HCT116 (cell line): ENCODE data around the gene IQGAP2. TPM values are rescaled to one million over a fixed set of nuclear protein-coding genes. Genes with fewer than 3 reads are reported as not detected.

ENCODE experiments used
- ATAC-seq: fragments of 200-7000 bp; cut with Tn5 transposase; 2 replicates; pipeline ENCODE4 v1.9.1; 2020; ENCODE audit warnings: mild to moderate bottlenecking, moderate library complexity
- BruUV-seq: library from RNA; stranded (reverse); fragments of 400-500 nt; replicated peaks from 2 replicates; lab custom pipeline; 2021; lab: Mats Ljungman, UMichigan
- CTCF ChIA-PET: fragments of 300-600 bp; sonication (Branson Sonifier 250); formaldehyde crosslinking; loops from one replicate; lab custom pipeline; 2021; ENCODE audit warnings: antibody characterized with exemption; lab: Charles Lee
- POLR2A ChIA-PET: fragments of 300-600, 350-600 bp; sonication (Branson Sonifier 250); formaldehyde crosslinking; loops from one replicate; lab custom pipeline; 2021; ENCODE audit warnings: antibody characterized with exemption; lab: Charles Lee
- RAD21 ChIA-PET, 2 experiments: fragments of 300-600 bp; sonication (Branson Sonifier 250); formaldehyde crosslinking; loops; one replicate each; lab custom pipeline; 2023; ENCODE audit warnings: low total read pairs in 2 of 2; ENCODE audit not compliant: uncharacterized antibody in 2 of 2, unreplicated experiment in 2 of 2, low non-redundant PET in 1 of 2; lab: Charles Lee
- DNase-seq: peaks from one replicate; pipeline ENCODE4 v3.0.0-alpha.2; 2010; ENCODE audit warnings: low read depth, low spot score
- H2AFZ ChIP-seq: fragments of 200-600 bp; shearing (Covaris generic), sonication (generic); 2 replicates; pipeline ENCODE4 v1.6.1; 2017; ENCODE audit warnings: low read depth, mixed run types, mixed read lengths, antibody characterized with exemption, low read length; ENCODE audit not compliant: poor library complexity, severe bottlenecking
- H3K27ac ChIP-seq: 2 replicates; pipeline ENCODE4 v1.5.1; 2012; ENCODE audit warnings: low read depth, low read length
- H3K27me3 ChIP-seq: fragments of 200-600 bp; sonication (generic); 2 replicates; pipeline ENCODE4 v1.6.1; 2016; ENCODE audit warnings: mixed run types, low read length, mixed read lengths; ENCODE audit not compliant: insufficient read depth
- H3K36me3 ChIP-seq, 2 experiments: fragments of 200-500 bp in 1 of 2; fragments of 200-600 bp in 1 of 2; sonication (Bioruptor generic) in 1 of 2; sonication (generic) in 1 of 2; 2 replicates each; pipeline versions ENCODE4 v1.5.1 to v1.6.1; 2014 to 2016; ENCODE audit warnings: low read length in 2 of 2, inconsistent platforms in 1 of 2, mixed read lengths in 1 of 2, mixed run types in 1 of 2; ENCODE audit not compliant: insufficient read depth in 2 of 2, control insufficient read depth in 1 of 2
- H3K4me1 ChIP-seq, 2 experiments: fragments of 200-600 bp in 1 of 2; sonication (generic) in 1 of 2; 2 replicates each; pipeline versions ENCODE4 v1.5.1 to v1.6.1; 2012 to 2017; ENCODE audit warnings: low read length in 2 of 2, inconsistent platforms in 1 of 2, mild to moderate bottlenecking in 1 of 2, mixed read lengths in 1 of 2, mixed run types in 1 of 2, moderate library complexity in 1 of 2; ENCODE audit not compliant: insufficient read depth in 2 of 2, control insufficient read depth in 1 of 2
- H3K4me2 ChIP-seq: fragments of 200-600 bp; sonication (generic); 2 replicates; pipeline ENCODE4 v1.6.1; 2017; ENCODE audit warnings: mixed run types, low read length, mixed read lengths
- H3K4me3 ChIP-seq, 2 experiments: fragments of 200-600 bp in 1 of 2; sonication (generic) in 1 of 2; replicated peaks in 1 of 2; 2 replicates each; pipeline ENCODE4 v1.5.1; 2011 to 2016; ENCODE audit warnings: low read length in 2 of 2, control low read depth in 1 of 2, low read depth in 1 of 2, mild to moderate bottlenecking in 1 of 2, mixed read lengths in 1 of 2, mixed run types in 1 of 2
- H3K79me2 ChIP-seq: fragments of 200-600 bp; sonication (generic); 2 replicates; pipeline ENCODE4 v1.6.1; 2017; ENCODE audit warnings: mild to moderate bottlenecking, mixed run types, low read length, moderate library complexity, mixed read lengths; ENCODE audit not compliant: insufficient read depth
- H3K9ac ChIP-seq: fragments of 200-600 bp; sonication (generic); 2 replicates; pipeline ENCODE4 v1.6.1; 2016; ENCODE audit warnings: low read length, mixed read lengths
- H3K9me2 ChIP-seq: fragments of 200-600 bp; sonication (generic), shearing (Covaris generic); 2 replicates; pipeline ENCODE4 v1.6.1; 2017; ENCODE audit warnings: mixed run types, mild to moderate bottlenecking, moderate library complexity; ENCODE audit not compliant: insufficient read depth
- H3K9me3 ChIP-seq, 2 experiments: fragments of 200-500 bp in 1 of 2; fragments of 200-600 bp in 1 of 2; sonication (Bioruptor generic) in 1 of 2; sonication (generic) in 1 of 2; 2 replicates each; pipeline ENCODE4 v1.6.1; 2014 to 2017; ENCODE audit warnings: low read length in 2 of 2, mixed read lengths in 2 of 2, inconsistent platforms in 1 of 2, low read depth in 1 of 2, mild to moderate bottlenecking in 1 of 2, mixed run types in 1 of 2, moderate library complexity in 1 of 2; ENCODE audit not compliant: control insufficient read depth in 1 of 2, insufficient read depth in 1 of 2
- H4K20me1 ChIP-seq: fragments of 200-600 bp; sonication (generic), shearing (Covaris generic); 2 replicates; pipeline ENCODE4 v1.6.1; 2017; ENCODE audit warnings: mixed run types, mild to moderate bottlenecking, moderate library complexity; ENCODE audit not compliant: insufficient read depth
- CTCF ChIP-seq, 3 experiments: fragments of 200-600 bp in 1 of 3; sonication (generic) in 1 of 3; IDR thresholded peaks in 2 of 3; conservative IDR thresholded peaks in 1 of 3; 2 replicates each; pipeline ENCODE4 v1.5.1; 2012 to 2017; ENCODE audit warnings: low read depth in 2 of 3, low read length in 2 of 3, antibody characterized with exemption in 1 of 3, borderline replicate concordance in 1 of 3, control low read depth in 1 of 3, mild to moderate bottlenecking in 1 of 3, mixed read lengths in 1 of 3, mixed run types in 1 of 3, moderate library complexity in 1 of 3; ENCODE audit not compliant: insufficient read depth in 1 of 3
- EGR1 ChIP-seq: IDR thresholded peaks from 2 replicates; pipeline ENCODE4 v1.6.1; 2012; ENCODE audit warnings: low read depth
- ELF1 ChIP-seq: IDR thresholded peaks from 2 replicates; pipeline ENCODE4 v1.6.1; 2012; ENCODE audit warnings: low read depth, borderline replicate concordance
- JUND ChIP-seq: IDR thresholded peaks from 2 replicates; pipeline ENCODE4 v1.6.1; 2012
- REST ChIP-seq: IDR thresholded peaks from 2 replicates; pipeline ENCODE4 v1.6.1; 2012; ENCODE audit warnings: low read depth
- SRF ChIP-seq: IDR thresholded peaks from 2 replicates; pipeline ENCODE4 v1.6.1; 2012; ENCODE audit warnings: low read depth
- ZBTB33 ChIP-seq: IDR thresholded peaks from 2 replicates; pipeline ENCODE4 v1.6.1; 2011; ENCODE audit warnings: mild to moderate bottlenecking, low read length, moderate library complexity; ENCODE audit not compliant: insufficient replicate concordance; ENCODE audit errors: extremely low read depth
- ZFX ChIP-seq: fragments of 450-650 bp; IDR thresholded peaks from 2 replicates; pipeline ENCODE4 v1.6.1; 2017
- ZNF274 ChIP-seq: fragments of 200-500 bp; sonication (Bioruptor generic); IDR thresholded peaks from 2 replicates; pipeline ENCODE4 v1.6.1; 2014; ENCODE audit warnings: mild to moderate bottlenecking, low read depth, low read length, inconsistent platforms
- intact Hi-C: fragments of 100-400 bp; cut with micrococcal nuclease; formaldehyde crosslinking; loops from 2 replicates; pipeline ENCODE4 v1.10.0; 2022
- total RNA-seq: library from RNA; stranded (reverse); gene quantifications from one replicate; pipeline ENCODE4 v1.2.1, GENCODE V29; 2021; ENCODE audit not compliant: unreplicated experiment

Gene IQGAP2
- total RNA-seq, 1 experiment from 2014 or later: 2.0 TPM

- no peak for TF ChIP-seq CTCF (IDR thresholded peaks at IDR 0.05 in 2 of 3, conservative IDR thresholded peaks at IDR 0.05 in 1 of 3; ENCODE audit: borderline replicate concordance in 1 of 3, insufficient read depth in 1 of 3, low read depth in 2 of 3, low read length in 2 of 3)
Measured at GRCh38 chr5:76473009-76473336, 69.9 kb downstream of the IQGAP2 start (continued).

- no TSS peak for BruUV-seq
- ChIA-PET RAD21 (no interaction called here), CTCF (no interaction called here), POLR2A (no interaction called here)
- Histone ChIP-seq H3K27ac (no peak overlapping the region), H3K79me2 (no peaks in the 10 kb centered on the region), H3K9me3 (no peaks in the 10 kb centered on the region), H2AFZ (no peak overlapping the region), H3K4me3 (no peak overlapping the region), H3K9ac (no peak overlapping the region), H3K4me1 (peaks cover 0 to 2% of the 10 kb centered on the region in 2 experiments; a peak in 1 of 4 replicates), H3K4me2 (no peak overlapping the region), H3K9me2 (no peaks in the 10 kb centered on the region), H3K27me3 (no peaks in the 10 kb centered on the region), H4K20me1 (no peaks in the 10 kb centered on the region), H3K36me3 (no peaks in the 10 kb centered on the region)
- DNase-seq (no peak), ATAC-seq (no peak)
- intact Hi-C loops: no loop called here
- TF ChIP-seq ZFX: no peak
- TF ChIP-seq ZNF274: no peak
- no peak for TF ChIP-seq ELF1
- no peak for TF ChIP-seq REST
- TF ChIP-seq SRF: no peak
- no peak for TF ChIP-seq ZBTB33
- TF ChIP-seq JUND: no peak
- TF ChIP-seq EGR1: no peak
Measured at GRCh38 chr5:76473661-76474060, 70.6 kb downstream of the IQGAP2 start.
